BLaER1 treated with 17β-estradiol and CSF1 and Interleukin-3, amounts not matched to agents 10 nM and 100 nM (cell line): Measurements from ENCODE around the gene ANKMY2.

Experiments
- H3K27ac ChIP-seq, 11 experiments: shearing (Covaris generic); formaldehyde crosslinking; 2 replicates each; pipeline ENCODE4 v1.8.1; 2022
- H3K27me3 ChIP-seq, 11 experiments: shearing (Covaris generic); formaldehyde crosslinking; 2 replicates each; pipeline ENCODE4 v1.8.1; 2022
- H3K36me3 ChIP-seq, 11 experiments: shearing (Covaris generic); formaldehyde crosslinking; 2 replicates each; pipeline ENCODE4 v1.8.1; 2022
- H3K4me1 ChIP-seq, 10 experiments: shearing (Covaris generic); formaldehyde crosslinking; 2 replicates each; pipeline ENCODE4 v1.8.1; 2022
- H3K4me2 ChIP-seq, 11 experiments: shearing (Covaris generic); formaldehyde crosslinking; 2 replicates each; pipeline ENCODE4 v1.8.1; 2022
- H3K4me3 ChIP-seq, 10 experiments: shearing (Covaris generic); formaldehyde crosslinking; 2 replicates each; pipeline ENCODE4 v1.8.1; 2022
- H3K9ac ChIP-seq, 11 experiments: shearing (Covaris generic); formaldehyde crosslinking; 2 replicates each; pipeline ENCODE4 v1.8.1; 2022
- H3K9me3 ChIP-seq, 11 experiments: shearing (Covaris generic); formaldehyde crosslinking; replicated peaks in 1 of 11; 2 replicates each; pipeline ENCODE4 v1.8.1; 2022
- H4K20me1 ChIP-seq, 11 experiments: shearing (Covaris generic); formaldehyde crosslinking; 2 replicates each; pipeline ENCODE4 v1.8.1; 2022
- Cebpa-rat ChIP-seq, 11 experiments: shearing (Covaris generic); IDR thresholded peaks; 2 replicates each; pipeline ENCODE4 v1.8.1; 2022

Gene ANKMY2

GRCh38 chr7:16626388-16626787, 19.2 kb downstream of the ANKMY2 start:
- Histone ChIP-seq H3K4me1 (peaks cover 0 to 4% (median 0%) of the 10 kb centered on the region in 10 experiments; a peak in 1 of 20 replicates), H3K4me2 (no peak overlapping the region), H3K9me3 (no peaks in the 10 kb centered on the region), H3K27me3 (no peaks in the 10 kb centered on the region), H3K36me3 (peaks cover 15 to 74% (median 42%) of the 10 kb centered on the region in 11 experiments; a peak in 20 of 22 replicates), H3K9ac (no peak overlapping the region), H3K4me3 (no peak overlapping the region), H4K20me1 (no peaks in the 10 kb centered on the region), H3K27ac (no peak overlapping the region)
- TF ChIP-seq Cebpa-rat (IDR thresholded peaks at IDR 0.05): no peak

GRCh38 chr7:16619979-16620408, 25.6 kb downstream of the ANKMY2 start:
- Histone ChIP-seq H3K27ac (no peak overlapping the region), H3K27me3 (no peaks in the 10 kb centered on the region), H3K9ac (no peak overlapping the region), H4K20me1 (no peaks in the 10 kb centered on the region), H3K36me3 (peaks cover 37 to 92% (median 67%) of the 10 kb centered on the region in 11 experiments), H3K4me1 (peaks cover 0 to 4% (median 0%) of the 10 kb centered on the region in 10 experiments; a peak in 1 of 20 replicates), H3K4me2 (no peak overlapping the region), H3K4me3 (no peak overlapping the region), H3K9me3 (no peaks in the 10 kb centered on the region)
- TF ChIP-seq Cebpa-rat (IDR thresholded peaks at IDR 0.05): no peak

- H3K4me3 ChIP-seq: no peak overlapping the region
- no peaks in the 10 kb centered on the region for H3K27me3 ChIP-seq
- no peak overlapping the region for H3K27ac ChIP-seq
- H3K4me2 ChIP-seq: no peak overlapping the region
- peaks cover 31 to 86% (median 53%) of the 10 kb centered on the region in 11 experiments for H3K36me3 ChIP-seq
- no peaks in the 10 kb centered on the region for H4K20me1 ChIP-seq
- no peaks in the 10 kb centered on the region for H3K9me3 ChIP-seq
- H3K4me1 ChIP-seq: no peaks in the 10 kb centered on the region
- no peak for TF ChIP-seq Cebpa-rat (IDR thresholded peaks at IDR 0.05)
- no peak overlapping the region for H3K9ac ChIP-seq
Measured at GRCh38 chr7:16616542-16616941, 29.0 kb downstream of the ANKMY2 start.

GRCh38 chr7:16616122-16616521, 29.4 kb downstream of the ANKMY2 start:
- Histone ChIP-seq H3K4me3 (no peak overlapping the region), H3K4me2 (no peak overlapping the region), H3K27ac (no peak overlapping the region), H3K9me3 (no peaks in the 10 kb centered on the region), H3K4me1 (no peaks in the 10 kb centered on the region), H3K9ac (no peak overlapping the region), H3K27me3 (no peaks in the 10 kb centered on the region), H4K20me1 (no peaks in the 10 kb centered on the region), H3K36me3 (peaks cover 30 to 86% (median 53%) of the 10 kb centered on the region in 11 experiments)
- no peak for TF ChIP-seq Cebpa-rat (IDR thresholded peaks at IDR 0.05)

- peaks cover 30 to 88% (median 54%) of the 10 kb centered on the region in 11 experiments for H3K36me3 ChIP-seq
- H3K9ac ChIP-seq: no peak overlapping the region
- no peak overlapping the region for H3K4me2 ChIP-seq
- TF ChIP-seq Cebpa-rat (IDR thresholded peaks at IDR 0.05): no peak
- no peaks in the 10 kb centered on the region for H4K20me1 ChIP-seq
- peaks cover 0 to under 1% (median 0%) of the 10 kb centered on the region in 10 experiments; a peak in 1 of 20 replicates for H3K4me1 ChIP-seq
- H3K4me3 ChIP-seq: no peak overlapping the region
- H3K27me3 ChIP-seq: no peaks in the 10 kb centered on the region
- no peaks in the 10 kb centered on the region for H3K9me3 ChIP-seq
- H3K27ac ChIP-seq: no peak overlapping the region
Measured at GRCh38 chr7:16615228-16615627, 30.3 kb downstream of the ANKMY2 start.

GRCh38 chr7:16611711-16612110, 33.8 kb downstream of the ANKMY2 start:
- no peak overlapping the region for H3K4me3 ChIP-seq
- H3K27me3 ChIP-seq: no peaks in the 10 kb centered on the region
- H3K9ac ChIP-seq: no peak overlapping the region
- H3K4me2 ChIP-seq: no peak overlapping the region
- no peak overlapping the region for H3K27ac ChIP-seq
- no peaks in the 10 kb centered on the region for H4K20me1 ChIP-seq
- no peaks in the 10 kb centered on the region for H3K9me3 ChIP-seq
- peaks cover 0 to 7% (median 0%) of the 10 kb centered on the region in 10 experiments; a peak in 7 of 20 replicates for H3K4me1 ChIP-seq
- H3K36me3 ChIP-seq: peaks cover 37 to 87% (median 61%) of the 10 kb centered on the region in 11 experiments
- TF ChIP-seq Cebpa-rat (IDR thresholded peaks at IDR 0.05): no peak

GRCh38 chr7:16609842-16610450, 35.6 kb downstream of the ANKMY2 start:
- no peaks in the 10 kb centered on the region for H3K9me3 ChIP-seq
- no peaks in the 10 kb centered on the region for H3K27me3 ChIP-seq
- no peak overlapping the region for H3K9ac ChIP-seq
- peaks cover 30 to 89% (median 62%) of the 10 kb centered on the region in 11 experiments for H3K36me3 ChIP-seq
- no peak overlapping the region for H3K27ac ChIP-seq
- no peak overlapping the region for H3K4me3 ChIP-seq
- no peak for TF ChIP-seq Cebpa-rat (IDR thresholded peaks at IDR 0.05)
- peak overlapping the region in 2 of 11 experiments; percentile 14 to 20; a peak in 1 of 22 replicates for H3K4me2 ChIP-seq
- H3K4me1 ChIP-seq: peaks cover 0 to 7% (median 0%) of the 10 kb centered on the region in 10 experiments; a peak in 7 of 20 replicates
- no peaks in the 10 kb centered on the region for H4K20me1 ChIP-seq

GRCh38 chr7:16606704-16607103, 38.9 kb downstream of the ANKMY2 start:
- Histone ChIP-seq H3K9ac (no peak overlapping the region), H3K4me2 (no peak overlapping the region), H3K27me3 (no peaks in the 10 kb centered on the region), H3K9me3 (no peaks in the 10 kb centered on the region), H3K27ac (no peak overlapping the region), H3K4me3 (no peak overlapping the region), H3K4me1 (peaks cover 0 to 7% (median 0%) of the 10 kb centered on the region in 10 experiments; a peak in 7 of 20 replicates), H3K36me3 (peaks cover 51 to 93% (median 76%) of the 10 kb centered on the region in 11 experiments), H4K20me1 (no peaks in the 10 kb centered on the region)
- TF ChIP-seq Cebpa-rat (IDR thresholded peaks at IDR 0.05): no peak

- H4K20me1 ChIP-seq: no peaks in the 10 kb centered on the region
- no peaks in the 10 kb centered on the region for H3K9me3 ChIP-seq
- no peaks in the 10 kb centered on the region for H3K4me1 ChIP-seq
- H3K27ac ChIP-seq: no peak overlapping the region
- H3K27me3 ChIP-seq: no peaks in the 10 kb centered on the region
- TF ChIP-seq Cebpa-rat (IDR thresholded peaks at IDR 0.05): no peak
- H3K4me3 ChIP-seq: no peak overlapping the region
- no peak overlapping the region for H3K9ac ChIP-seq
- H3K4me2 ChIP-seq: no peak overlapping the region
- peaks cover 68 to 94% (median 81%) of the 10 kb centered on the region in 11 experiments for H3K36me3 ChIP-seq
Measured at GRCh38 chr7:16604054-16604453, 41.5 kb downstream of the ANKMY2 start.

GRCh38 chr7:16603633-16604032, 41.9 kb downstream of the ANKMY2 start:
- H3K9ac ChIP-seq: no peak overlapping the region
- H4K20me1 ChIP-seq: no peaks in the 10 kb centered on the region
- no peak overlapping the region for H3K27ac ChIP-seq
- no peaks in the 10 kb centered on the region for H3K9me3 ChIP-seq
- peaks cover 70 to 94% (median 80%) of the 10 kb centered on the region in 11 experiments for H3K36me3 ChIP-seq
- H3K4me1 ChIP-seq: no peaks in the 10 kb centered on the region
- TF ChIP-seq Cebpa-rat (IDR thresholded peaks at IDR 0.05): no peak
- H3K4me2 ChIP-seq: no peak overlapping the region
- H3K4me3 ChIP-seq: no peak overlapping the region
- H3K27me3 ChIP-seq: no peaks in the 10 kb centered on the region
